Neural crest cell (in vitro differentiated cells): Measurements from ENCODE around the gene TMEM14C. TPM values are rescaled to one million over a fixed set of nuclear protein-coding genes. Genes with fewer than 3 reads are reported as not detected.
A peak's percentile ranks its signal among the peaks of the same experiment; 100 is the strongest.

Source experiments
- DNase-seq: peaks from one replicate; pipeline ENCODE4 v3.0.0; 2021; ENCODE audit warnings: low read depth, mixed read lengths, low spot score
- H3K27ac Mint-ChIP-seq: one replicate; pipeline ENCODE4 v1.8.0; 2021; ENCODE audit warnings: mild to moderate bottlenecking, mixed read lengths; ENCODE audit not compliant: unreplicated experiment
- H3K27me3 Mint-ChIP-seq: 2 replicates; pipeline ENCODE4 v1.8.0; 2021; ENCODE audit warnings: low read depth, mild to moderate bottlenecking, mixed read lengths
- H3K36me3 Mint-ChIP-seq: 2 replicates; pipeline ENCODE4 v1.8.0; 2021; ENCODE audit warnings: low read depth, mild to moderate bottlenecking, mixed read lengths
- H3K4me1 Mint-ChIP-seq: 2 replicates; pipeline ENCODE4 v1.8.0; 2021; ENCODE audit warnings: mixed read lengths
- H3K4me3 Mint-ChIP-seq: one replicate; pipeline ENCODE4 v1.8.0; 2021; ENCODE audit warnings: mild to moderate bottlenecking, mixed read lengths
- H3K9me3 Mint-ChIP-seq: 2 replicates; pipeline ENCODE4 v1.8.0; 2021; ENCODE audit warnings: mixed read lengths
- long read RNA-seq: library from polyadenylated mRNA; unstranded; transcript quantifications from one replicate; pipeline ENCODE4 v2.0.0, GENCODE V29; 2020
- total RNA-seq: library from RNA; stranded (reverse); gene quantifications from 2 replicates; pipeline ENCODE4 v1.2.1, GENCODE V29; 2021
- TF ChIP-seq, protein P1 (sequence below): fragments of 200-600 bp; sonication (generic); conservative IDR thresholded peaks from 2 replicates; pipeline ENCODE4 v1.5.0; 2021; ENCODE audit warnings: antibody characterized with exemption, mild to moderate bottlenecking

TMEM14C gene
- total RNA-seq = 88.3 and 90.5 TPM in 2 replicates
- long read RNA-seq, transcript TMEM14C-201 (6 exons, 1,113 nt) = major isoform, 66 of 81 reads
- long read RNA-seq, transcript TMEM14C-205 (6 exons, 1,177 nt) = minor isoform, 5 of 81 reads
- long read RNA-seq, partial matches to known transcripts = 3 of 81 reads
- long read RNA-seq, other reads (novel, unspliced or antisense) = 6 of 81 reads

GRCh38 chr6:10722820-10723566 is at the start of gene TMEM14C:
TSS of gene TMEM14C (plus strand) at chr6:10723070. CDS start at chr6:10724614, 1,544 bp downstream.
- DNase-seq = peak; percentile 93
- H3K27me3 Mint-ChIP-seq = no peaks in the 10 kb centered on the region
- H3K27ac Mint-ChIP-seq = peak within 1 kb of the TSS; percentile 97
- peaks cover 10% of the 10 kb centered on the region for H3K36me3 Mint-ChIP-seq
- peak within 1 kb of the TSS; percentile 98 for H3K4me3 Mint-ChIP-seq
- H3K4me1 Mint-ChIP-seq = peaks cover 38% of the 10 kb centered on the region
- H3K9me3 Mint-ChIP-seq = peaks cover 2% of the 10 kb centered on the region
- TF ChIP-seq, protein P1, sequence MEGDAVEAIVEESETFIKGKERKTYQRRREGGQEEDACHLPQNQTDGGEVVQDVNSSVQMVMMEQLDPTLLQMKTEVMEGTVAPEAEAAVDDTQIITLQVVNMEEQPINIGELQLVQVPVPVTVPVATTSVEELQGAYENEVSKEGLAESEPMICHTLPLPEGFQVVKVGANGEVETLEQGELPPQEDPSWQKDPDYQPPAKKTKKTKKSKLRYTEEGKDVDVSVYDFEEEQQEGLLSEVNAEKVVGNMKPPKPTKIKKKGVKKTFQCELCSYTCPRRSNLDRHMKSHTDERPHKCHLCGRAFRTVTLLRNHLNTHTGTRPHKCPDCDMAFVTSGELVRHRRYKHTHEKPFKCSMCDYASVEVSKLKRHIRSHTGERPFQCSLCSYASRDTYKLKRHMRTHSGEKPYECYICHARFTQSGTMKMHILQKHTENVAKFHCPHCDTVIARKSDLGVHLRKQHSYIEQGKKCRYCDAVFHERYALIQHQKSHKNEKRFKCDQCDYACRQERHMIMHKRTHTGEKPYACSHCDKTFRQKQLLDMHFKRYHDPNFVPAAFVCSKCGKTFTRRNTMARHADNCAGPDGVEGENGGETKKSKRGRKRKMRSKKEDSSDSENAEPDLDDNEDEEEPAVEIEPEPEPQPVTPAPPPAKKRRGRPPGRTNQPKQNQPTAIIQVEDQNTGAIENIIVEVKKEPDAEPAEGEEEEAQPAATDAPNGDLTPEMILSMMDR = no peak

DNA sequence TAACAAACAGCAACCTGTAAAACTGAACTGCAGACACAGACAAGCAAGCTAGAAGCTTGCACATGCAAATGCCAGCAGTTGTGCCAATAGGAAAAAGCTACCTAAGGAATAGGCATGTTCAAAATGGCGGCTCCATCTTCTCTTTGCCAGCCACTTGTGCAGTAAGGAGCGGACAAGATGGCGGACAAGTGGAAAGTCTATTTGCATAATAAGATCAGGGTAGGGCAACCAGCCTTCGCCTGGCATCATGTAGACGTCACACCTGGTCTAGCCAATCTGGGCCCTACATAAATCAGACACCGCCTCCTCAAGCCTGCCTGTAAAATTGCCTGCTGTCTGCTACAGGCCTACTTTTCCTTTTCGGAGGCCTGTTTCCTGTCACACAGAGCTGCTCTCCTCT is 46.5 kb upstream of the TMEM14C start:
- TF ChIP-seq, protein P1 = no peak
- Mint-ChIP-seq H3K27ac (no peak overlapping the region), H3K9me3 (no peaks in the 10 kb centered on the region), H3K4me3 (no peak overlapping the region), H3K27me3 (no peaks in the 10 kb centered on the region), H3K36me3 (no peaks in the 10 kb centered on the region), H3K4me1 (no peaks in the 10 kb centered on the region)
- no peak for DNase-seq

DNA sequence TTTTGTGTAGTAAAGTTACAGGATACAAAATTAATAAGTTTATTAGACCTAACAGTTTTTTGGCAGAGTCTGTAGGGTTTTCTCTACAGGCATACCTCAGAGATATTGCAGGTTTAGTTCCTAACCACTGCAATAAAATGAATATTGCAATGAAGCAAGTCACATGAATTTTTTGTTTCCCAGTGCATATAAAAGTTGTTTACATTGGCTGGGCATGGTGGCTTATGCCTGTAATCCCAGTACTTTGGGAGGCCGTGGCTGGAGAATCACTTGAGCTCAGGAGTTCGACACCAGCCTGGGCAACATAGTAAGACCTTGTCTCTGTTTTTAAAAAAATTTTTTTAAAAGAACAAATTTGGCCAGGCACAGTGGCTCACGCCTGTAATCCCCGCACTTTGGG is 44.4 kb upstream of the TMEM14C start:
- no peaks in the 10 kb centered on the region for H3K4me1 Mint-ChIP-seq
- H3K9me3 Mint-ChIP-seq = no peaks in the 10 kb centered on the region
- no peaks in the 10 kb centered on the region for H3K27me3 Mint-ChIP-seq
- H3K36me3 Mint-ChIP-seq = no peaks in the 10 kb centered on the region
- TF ChIP-seq, protein P1 = no peak
- no peak overlapping the region for H3K4me3 Mint-ChIP-seq
- no peak overlapping the region for H3K27ac Mint-ChIP-seq
- no peak for DNase-seq

- no peaks in the 10 kb centered on the region for H3K4me1 Mint-ChIP-seq
- no peak overlapping the region for H3K4me3 Mint-ChIP-seq
- DNase-seq = no peak
- no peaks in the 10 kb centered on the region for H3K9me3 Mint-ChIP-seq
- TF ChIP-seq, protein P1 = no peak
- H3K27ac Mint-ChIP-seq = no peak overlapping the region
- peaks cover 13% of the 10 kb centered on the region for H3K27me3 Mint-ChIP-seq
- H3K36me3 Mint-ChIP-seq = no peaks in the 10 kb centered on the region
Measured at GRCh38 chr6:10681795-10682194, 41.1 kb upstream of the TMEM14C start.

- H3K36me3 Mint-ChIP-seq = no peaks in the 10 kb centered on the region
- H3K9me3 Mint-ChIP-seq = no peaks in the 10 kb centered on the region
- DNase-seq = no peak
- H3K27ac Mint-ChIP-seq = no peak overlapping the region
- H3K27me3 Mint-ChIP-seq = peaks cover 20% of the 10 kb centered on the region
- H3K4me3 Mint-ChIP-seq = no peak overlapping the region
- TF ChIP-seq, protein P1 = no peak
- no peaks in the 10 kb centered on the region for H3K4me1 Mint-ChIP-seq
Measured at GRCh38 chr6:10682355-10682988, 40.4 kb upstream of the TMEM14C start.
